ENCODE measurements around the gene LPP. TPM values are rescaled to one million over a fixed set of nuclear protein-coding genes. Genes with fewer than 3 reads are reported as not detected.

LPP gene
- total RNA-seq, 1 experiment from 2014 or later = 120 TPM

- Mint-ChIP-seq H3K36me3 (ENCODE audit: insufficient read depth, unreplicated experiment) (peaks cover 40% of the 10 kb centered on the region), H3K27ac (ENCODE audit: unreplicated experiment) (peak overlapping the region; percentile 79), H3K4me3 (ENCODE audit: unreplicated experiment) (no peak overlapping the region), H3K9me3 (ENCODE audit: unreplicated experiment) (no peaks in the 10 kb centered on the region), H3K27me3 (ENCODE audit: insufficient read depth, unreplicated experiment) (no peaks in the 10 kb centered on the region), H3K4me1 (ENCODE audit: low read depth, unreplicated experiment) (peaks cover 30% of the 10 kb centered on the region)
- no peak for DNase-seq
- TF ChIP-seq, protein P1, sequence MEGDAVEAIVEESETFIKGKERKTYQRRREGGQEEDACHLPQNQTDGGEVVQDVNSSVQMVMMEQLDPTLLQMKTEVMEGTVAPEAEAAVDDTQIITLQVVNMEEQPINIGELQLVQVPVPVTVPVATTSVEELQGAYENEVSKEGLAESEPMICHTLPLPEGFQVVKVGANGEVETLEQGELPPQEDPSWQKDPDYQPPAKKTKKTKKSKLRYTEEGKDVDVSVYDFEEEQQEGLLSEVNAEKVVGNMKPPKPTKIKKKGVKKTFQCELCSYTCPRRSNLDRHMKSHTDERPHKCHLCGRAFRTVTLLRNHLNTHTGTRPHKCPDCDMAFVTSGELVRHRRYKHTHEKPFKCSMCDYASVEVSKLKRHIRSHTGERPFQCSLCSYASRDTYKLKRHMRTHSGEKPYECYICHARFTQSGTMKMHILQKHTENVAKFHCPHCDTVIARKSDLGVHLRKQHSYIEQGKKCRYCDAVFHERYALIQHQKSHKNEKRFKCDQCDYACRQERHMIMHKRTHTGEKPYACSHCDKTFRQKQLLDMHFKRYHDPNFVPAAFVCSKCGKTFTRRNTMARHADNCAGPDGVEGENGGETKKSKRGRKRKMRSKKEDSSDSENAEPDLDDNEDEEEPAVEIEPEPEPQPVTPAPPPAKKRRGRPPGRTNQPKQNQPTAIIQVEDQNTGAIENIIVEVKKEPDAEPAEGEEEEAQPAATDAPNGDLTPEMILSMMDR (IDR thresholded peaks at IDR 0.05; ENCODE audit: insufficient read depth in 1 of 2, low read depth in 1 of 2, low read length in 1 of 2, severe bottlenecking in 1 of 2, unreplicated experiment in 1 of 2) = no peak
- ChIA-PET POLR2A (interaction anchor here (0.6 to 0.9 kb wide), 2 partner anchors 158 to 466 kb away, joined by 3 read pairs; partner anchors contain the start of gene BCL6), CTCF (no interaction called here)
- Histone ChIP-seq H3K9me3 (no peaks in the 10 kb centered on the region), H3K27me3 (replicated peaks; ENCODE audit: control insufficient read depth, insufficient read depth, low read length) (no peaks in the 10 kb centered on the region), H3K4me1 (peaks cover 55% of the 10 kb centered on the region), H3K36me3 (ENCODE audit: control insufficient read depth, insufficient read depth, low read length) (no peaks in the 10 kb centered on the region; the same call in 1 of the 2 replicates), H3K4me3 (ENCODE audit: low read depth, low read length) (no peak overlapping the region)
- BruUV-seq (replicated peaks) = no TSS peak
- intact Hi-C loops (cut with micrococcal nuclease; ENCODE audit: unreplicated experiment) = loop anchor here (5.0 kb wide), 1 partner anchor 71 kb away; no protein-coding TSS in a partner anchor
Observed at GRCh38 chr3:188211476-188211875, 57.5 kb downstream of the LPP start.

DNA sequence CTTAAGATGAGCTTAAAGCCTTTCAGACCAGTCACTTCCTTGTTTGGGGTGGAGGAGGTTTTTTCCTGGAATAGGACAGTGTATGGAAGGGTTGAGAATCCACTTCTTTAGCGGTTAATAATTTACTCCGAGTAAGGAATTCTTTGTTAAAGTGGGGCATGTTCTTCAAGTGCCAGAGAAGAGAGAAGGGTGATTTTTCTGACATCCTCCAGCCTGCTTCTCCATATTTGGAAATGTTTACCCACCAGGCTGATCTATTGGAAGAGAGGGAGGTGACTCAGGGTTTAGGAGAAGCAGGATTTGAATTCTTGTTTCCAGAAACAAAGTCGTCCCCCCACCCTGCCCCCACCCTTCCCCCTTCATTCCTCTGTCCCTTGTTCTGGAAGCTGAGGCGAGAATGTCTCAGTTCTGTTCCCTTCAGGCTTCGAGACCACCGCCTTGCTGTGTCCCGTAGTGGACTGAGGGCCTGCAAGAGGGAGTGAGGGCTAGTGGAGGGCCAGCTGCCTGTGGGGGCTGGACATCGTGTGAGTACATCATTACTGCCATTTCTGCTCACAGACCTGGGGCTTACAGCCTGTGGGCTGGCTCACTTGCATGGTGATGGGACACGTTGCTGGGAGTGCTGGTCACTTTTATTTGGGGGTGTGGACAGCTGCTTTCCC is 58.5 kb downstream of the LPP start:
- TF ChIP-seq, protein P1 (IDR thresholded peaks at IDR 0.05; ENCODE audit: insufficient read depth in 1 of 2, low read depth in 1 of 2, low read length in 1 of 2, severe bottlenecking in 1 of 2, unreplicated experiment in 1 of 2) = no peak
- ChIA-PET CTCF (interaction anchor here (0.6 to 0.7 kb wide), 2 partner anchors 30 to 268 kb away, joined by 3 read pairs; no protein-coding TSS in a partner anchor), POLR2A (interaction anchor here (0.6 to 0.9 kb wide), 2 partner anchors 159 to 467 kb away, joined by 3 read pairs; partner anchors contain the start of gene BCL6)
- H3K36me3 ChIP-seq (ENCODE audit: control insufficient read depth, insufficient read depth, low read length) = no peaks in the 10 kb centered on the region; the same call in 1 of the 2 replicates
- Mint-ChIP-seq H3K27ac (ENCODE audit: unreplicated experiment) (peak overlapping the region; percentile 79), H3K4me3 (ENCODE audit: unreplicated experiment) (peak overlapping the region; percentile 44), H3K4me1 (ENCODE audit: low read depth, unreplicated experiment) (peaks cover 35% of the 10 kb centered on the region), H3K9me3 (ENCODE audit: unreplicated experiment) (no peaks in the 10 kb centered on the region), H3K36me3 (ENCODE audit: insufficient read depth, unreplicated experiment) (peaks cover 46% of the 10 kb centered on the region), H3K27me3 (ENCODE audit: insufficient read depth, unreplicated experiment) (no peaks in the 10 kb centered on the region)
- DNase-seq = peak; percentile 55 to 60
- BruUV-seq (replicated peaks) = no TSS peak
- no peak overlapping the region for H3K4me3 ChIP-seq (ENCODE audit: low read depth, low read length)
- intact Hi-C loops (cut with micrococcal nuclease; ENCODE audit: unreplicated experiment) = loop anchor here (1.0 to 5.0 kb wide), 4 partner anchors 58 to 470 kb away; no protein-coding TSS in a partner anchor
- H3K27me3 ChIP-seq (replicated peaks; ENCODE audit: control insufficient read depth, insufficient read depth, low read length) = no peaks in the 10 kb centered on the region
- H3K4me1 ChIP-seq = peaks cover 60% of the 10 kb centered on the region
- H3K9me3 ChIP-seq = no peaks in the 10 kb centered on the region

GRCh38 chr3:188214442-188214841 is 60.5 kb downstream of the LPP start:
- Histone ChIP-seq H3K36me3 (ENCODE audit: control insufficient read depth, insufficient read depth, low read length) (no peaks in the 10 kb centered on the region; the same call in 1 of the 2 replicates), H3K4me1 (peaks cover 64% of the 10 kb centered on the region), H3K27me3 (replicated peaks; ENCODE audit: control insufficient read depth, insufficient read depth, low read length) (no peaks in the 10 kb centered on the region), H3K4me3 (ENCODE audit: low read depth, low read length) (no peak overlapping the region), H3K9me3 (no peaks in the 10 kb centered on the region)
- intact Hi-C loops (cut with micrococcal nuclease; ENCODE audit: unreplicated experiment) = loop anchor here (5.0 kb wide), 1 partner anchor 68 kb away; no protein-coding TSS in a partner anchor
- Mint-ChIP-seq H3K4me1 (ENCODE audit: low read depth, unreplicated experiment) (peaks cover 36% of the 10 kb centered on the region), H3K9me3 (ENCODE audit: unreplicated experiment) (no peaks in the 10 kb centered on the region), H3K36me3 (ENCODE audit: insufficient read depth, unreplicated experiment) (peaks cover 43% of the 10 kb centered on the region), H3K27me3 (ENCODE audit: insufficient read depth, unreplicated experiment) (no peaks in the 10 kb centered on the region), H3K27ac (ENCODE audit: unreplicated experiment) (peak overlapping the region; percentile 79), H3K4me3 (ENCODE audit: unreplicated experiment) (no peak overlapping the region)
- BruUV-seq (replicated peaks) = no TSS peak
- TF ChIP-seq, protein P1 (IDR thresholded peaks at IDR 0.05; ENCODE audit: insufficient read depth in 1 of 2, low read depth in 1 of 2, low read length in 1 of 2, severe bottlenecking in 1 of 2, unreplicated experiment in 1 of 2) = no peak
- ChIA-PET CTCF (no interaction called here), POLR2A (interaction anchor here (1.0 kb wide), 1 partner anchor 161 kb away, joined by 3 read pairs; no protein-coding TSS in a partner anchor)
- no peak for DNase-seq

Measured in Caco-2 (cell line).